Measurements from ENCODE around the gene IFITM2.
"Not testable (repeated sequence)": the region's sequence is repeated elsewhere in the genome, so short reads cannot be mapped to it uniquely, and the experiment has no call there.

IFITM2 gene

GRCh38 chr11:308740-309665 is 1.4 kb downstream of the IFITM2 start:
- DNase-seq (ENCODE audit: low spot score): not testable (repeated sequence)

GRCh38 chr11:309979-310572 is 2.5 kb downstream of the IFITM2 start:
- DNase-seq (ENCODE audit: low spot score): not testable (repeated sequence)

- not testable (repeated sequence) for DNase-seq (ENCODE audit: low spot score)
Measured at GRCh38 chr11:311013-311748, 3.6 kb downstream of the IFITM2 start.

- no peak for DNase-seq (ENCODE audit: low spot score)
Measured at GRCh38 chr11:312092-312816, 4.6 kb downstream of the IFITM2 start.

- no peak for DNase-seq (ENCODE audit: low spot score)
Measured at GRCh38 chr11:313304-313786, 5.7 kb downstream of the IFITM2 start.

- peak; percentile 61 for DNase-seq (ENCODE audit: low spot score)
Measured at GRCh38 chr11:313787-314553, 6.4 kb downstream of the IFITM2 start, which contains the start of gene IFITM1. IFITM1 (plus strand) TSS chr11:314040; CDS start chr11:314171, 131 bp downstream.

- not testable (repeated sequence) for DNase-seq (ENCODE audit: low spot score)
Measured at GRCh38 chr11:314554-314875, 6.9 kb downstream of the IFITM2 start.

GRCh38 chr11:315051-315481 is 7.5 kb downstream of the IFITM2 start:
- no peak for DNase-seq (ENCODE audit: low spot score)

- DNase-seq (ENCODE audit: low spot score): no peak
Measured at GRCh38 chr11:315516-315994, 7.9 kb downstream of the IFITM2 start.

GRCh38 chr11:316031-316701 is 8.6 kb downstream of the IFITM2 start:
- no peak for DNase-seq (ENCODE audit: low spot score)

- DNase-seq (ENCODE audit: low spot score): no peak
Measured at GRCh38 chr11:316891-317301, 9.3 kb downstream of the IFITM2 start.

GRCh38 chr11:317668-318404 is 10.2 kb downstream of the IFITM2 start:
- DNase-seq (ENCODE audit: low spot score): not testable (repeated sequence)

GRCh38 chr11:318405-319120 is 10.9 kb downstream of the IFITM2 start:
- DNase-seq (ENCODE audit: low spot score): not testable (repeated sequence)

GRCh38 chr11:319121-319887 is 11.7 kb downstream of the IFITM2 start:
- DNase-seq (ENCODE audit: low spot score): not testable (repeated sequence)

- DNase-seq (ENCODE audit: low spot score): not testable (repeated sequence)
Measured at GRCh38 chr11:319888-320273, 12.3 kb downstream of the IFITM2 start.

- DNase-seq (ENCODE audit: low spot score): no peak
Measured at GRCh38 chr11:324156-324555, 16.5 kb downstream of the IFITM2 start.

- not testable (repeated sequence) for DNase-seq (ENCODE audit: low spot score)
Measured at GRCh38 chr11:324593-325517, 17.2 kb downstream of the IFITM2 start.
